Activated naive CD4-positive, alpha-beta T cell treated with Interleukin-2 at 50 U/mL for 16 hours (primary cell): ENCODE data around the gene DOK3.

ENCODE experiments used
- DNase-seq: peaks from one replicate; pipeline ENCODE4 v3.0.0-alpha.2; 2020

DOK3 gene

DNA sequence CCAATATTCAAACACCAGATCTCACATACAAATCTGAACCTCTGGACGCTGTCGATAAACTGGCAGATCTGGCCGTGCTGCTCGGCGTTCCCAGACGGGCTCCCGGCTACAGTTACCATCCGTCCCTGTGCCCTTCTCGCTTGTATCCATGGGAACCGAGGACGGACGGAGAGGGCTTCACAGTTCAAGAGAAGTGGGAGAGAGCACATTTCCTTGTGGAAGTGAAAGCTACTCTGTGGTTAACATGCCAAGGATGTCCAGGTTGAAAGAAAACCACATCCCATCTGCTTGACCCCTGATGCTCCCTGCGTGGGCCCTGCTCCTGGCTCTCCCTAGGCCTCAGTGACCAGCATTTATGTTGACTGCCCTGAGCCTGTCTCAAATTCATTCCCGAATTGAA, 29.9 kb downstream of the DOK3 start:
- DNase-seq: no peak

DNA sequence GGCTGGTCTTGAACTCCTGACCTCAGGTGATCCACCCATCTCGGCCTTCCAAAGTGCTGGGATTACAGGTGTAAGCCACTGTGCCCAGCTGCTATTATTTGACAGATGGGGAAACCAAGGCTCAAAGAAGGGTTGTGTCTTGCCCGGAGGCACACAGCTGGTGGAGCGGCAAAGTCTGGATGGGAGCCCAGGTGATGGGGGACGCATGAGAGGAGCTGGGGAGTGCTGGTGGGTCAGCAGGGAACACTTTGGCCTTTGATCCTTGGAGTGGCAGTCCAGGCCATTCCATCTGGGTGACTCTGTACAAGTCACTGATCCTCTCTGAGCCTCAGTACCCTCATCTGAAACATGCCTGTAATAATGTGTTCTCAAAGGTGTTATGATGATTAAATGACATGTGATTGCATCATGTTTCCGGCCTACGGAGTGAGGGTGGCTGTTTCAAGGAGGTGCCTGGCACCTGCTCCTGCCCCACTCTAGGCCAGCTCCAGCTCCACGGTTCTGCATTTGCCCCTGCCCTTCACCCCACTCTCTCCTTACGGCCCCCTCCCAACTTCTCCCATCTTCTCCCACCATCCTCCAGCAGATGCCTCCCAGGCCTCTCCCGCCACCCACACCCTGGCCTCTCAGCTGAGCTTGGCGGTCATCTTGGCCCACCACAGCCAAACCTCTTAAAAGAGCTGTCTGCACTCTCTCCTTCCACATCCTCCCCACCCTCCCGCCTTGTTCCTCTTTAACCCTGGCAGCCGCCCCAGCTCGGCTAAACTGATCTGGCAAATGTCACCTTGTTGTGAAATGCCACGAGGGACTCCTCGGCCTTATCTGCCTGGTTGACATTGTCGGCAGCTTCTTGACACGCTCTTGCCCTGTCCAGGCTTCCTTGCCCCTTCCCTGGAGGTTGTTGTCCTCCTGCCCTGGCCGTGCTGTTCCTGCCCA, 30.6 kb downstream of the DOK3 start:
- peak; percentile 22 for DNase-seq

DNA sequence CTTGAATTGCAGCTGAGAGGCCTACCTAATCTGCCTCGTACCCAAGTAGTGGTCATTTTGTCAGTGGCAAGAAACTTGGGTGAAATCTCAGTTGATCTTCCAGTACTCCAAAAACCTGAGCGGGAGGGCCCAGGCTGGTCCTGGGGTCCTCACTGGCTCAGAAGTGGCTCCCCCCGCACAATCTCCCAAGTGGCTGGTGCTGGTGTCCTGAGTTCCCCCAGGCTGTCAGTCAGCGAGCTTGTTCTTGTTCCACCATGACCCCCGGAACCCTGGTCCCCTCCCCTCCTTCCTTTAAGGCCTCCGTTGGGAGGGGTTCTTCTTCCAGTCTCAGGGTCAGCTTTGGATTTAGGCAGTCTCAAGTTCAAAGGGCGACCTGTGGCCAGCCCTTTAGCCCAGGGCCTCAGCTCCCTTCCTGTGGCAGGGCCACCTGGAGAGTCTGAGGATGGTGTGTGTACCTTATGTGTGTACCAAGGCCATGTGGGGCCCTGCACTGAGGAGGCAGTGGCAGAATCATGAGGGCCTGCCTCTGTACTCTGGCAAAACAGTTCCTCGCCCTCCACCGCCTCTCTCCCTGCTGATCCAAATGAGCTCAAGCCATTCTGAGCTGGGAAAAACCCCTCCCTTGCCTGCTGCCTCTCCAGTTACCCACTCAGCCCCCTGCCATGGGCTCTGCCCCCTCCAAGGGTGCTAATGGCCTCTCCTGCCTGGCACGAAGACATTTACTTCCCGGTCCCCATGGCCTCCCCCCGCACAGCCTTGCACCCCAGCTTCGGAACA, 31.7 kb downstream of the DOK3 start:
- no peak for DNase-seq

DNA sequence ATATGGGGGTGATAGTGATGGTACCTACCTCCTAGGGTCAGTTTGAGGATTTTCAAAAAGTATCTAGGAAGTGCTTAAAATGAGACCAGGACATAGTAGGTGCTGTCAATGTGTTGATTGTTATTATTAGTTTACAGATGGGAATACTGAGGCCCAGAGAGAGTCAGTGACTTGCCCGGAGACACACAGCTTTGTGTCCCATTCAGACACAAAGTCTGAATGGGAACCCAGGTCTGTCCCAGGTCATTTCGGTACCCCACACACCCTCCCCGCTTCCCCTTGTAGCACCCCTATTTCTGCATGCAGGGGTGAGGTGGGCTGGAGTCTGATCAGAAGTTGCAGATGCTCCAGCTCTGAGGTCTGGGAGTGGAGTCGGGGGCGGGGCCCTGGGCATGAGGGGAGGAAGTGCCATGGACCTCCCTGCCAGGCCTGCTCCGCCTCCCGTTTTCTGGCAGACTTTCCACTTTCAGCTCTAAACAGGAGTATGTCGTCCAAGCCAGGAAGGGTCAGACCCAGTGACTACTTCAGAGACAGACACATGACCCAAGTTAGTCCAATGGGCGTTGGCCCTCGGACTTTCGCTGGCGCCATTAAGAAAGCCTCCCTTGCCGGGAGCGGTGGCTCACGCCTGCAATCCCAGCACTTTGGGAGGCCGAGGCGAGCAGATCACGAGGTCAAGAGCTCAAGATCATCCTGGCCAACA, 32.9 kb downstream of the DOK3 start:
- DNase-seq: no peak

DNA sequence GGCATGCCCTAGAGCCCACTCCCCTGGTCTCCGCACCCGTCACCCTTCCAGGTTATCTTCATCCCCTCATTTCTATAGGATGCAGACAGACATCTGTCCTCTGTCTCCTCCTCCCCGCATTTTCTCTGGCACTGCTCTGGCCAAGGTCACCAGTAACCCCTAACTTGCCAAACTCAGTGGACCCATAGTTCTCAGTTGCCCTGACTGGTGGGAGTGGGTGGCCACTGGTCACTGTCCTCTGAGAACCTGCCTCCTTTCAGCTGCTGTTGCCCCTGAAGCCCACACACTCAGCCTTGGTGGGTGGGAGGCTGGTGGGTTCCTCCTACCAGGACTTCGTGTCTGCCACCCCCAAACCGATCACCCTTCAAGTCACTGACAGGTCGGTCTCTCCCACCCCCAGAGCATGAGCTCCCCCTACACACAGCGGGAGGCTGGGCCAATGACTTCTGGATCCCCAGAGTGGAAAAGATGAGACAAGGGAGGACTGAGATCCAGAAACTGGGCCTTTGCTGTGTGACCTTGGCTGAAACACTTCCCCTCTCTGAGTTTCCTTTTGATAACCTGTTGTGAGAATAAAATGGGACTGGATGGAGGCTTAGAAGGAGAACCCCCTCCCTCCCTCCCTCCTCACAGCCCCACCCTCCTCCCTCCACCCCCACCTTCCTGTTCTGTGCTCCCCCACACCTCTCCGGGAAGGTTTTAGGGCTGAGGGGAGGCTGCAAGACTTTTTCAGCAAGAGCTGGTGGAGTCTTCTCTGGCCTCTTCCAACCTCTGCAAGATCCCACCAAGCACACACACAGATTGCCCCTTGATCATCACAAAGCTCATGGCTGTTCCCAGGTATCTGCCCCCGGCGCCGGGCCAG, 33.8 kb downstream of the DOK3 start:
- no peak for DNase-seq

DNA sequence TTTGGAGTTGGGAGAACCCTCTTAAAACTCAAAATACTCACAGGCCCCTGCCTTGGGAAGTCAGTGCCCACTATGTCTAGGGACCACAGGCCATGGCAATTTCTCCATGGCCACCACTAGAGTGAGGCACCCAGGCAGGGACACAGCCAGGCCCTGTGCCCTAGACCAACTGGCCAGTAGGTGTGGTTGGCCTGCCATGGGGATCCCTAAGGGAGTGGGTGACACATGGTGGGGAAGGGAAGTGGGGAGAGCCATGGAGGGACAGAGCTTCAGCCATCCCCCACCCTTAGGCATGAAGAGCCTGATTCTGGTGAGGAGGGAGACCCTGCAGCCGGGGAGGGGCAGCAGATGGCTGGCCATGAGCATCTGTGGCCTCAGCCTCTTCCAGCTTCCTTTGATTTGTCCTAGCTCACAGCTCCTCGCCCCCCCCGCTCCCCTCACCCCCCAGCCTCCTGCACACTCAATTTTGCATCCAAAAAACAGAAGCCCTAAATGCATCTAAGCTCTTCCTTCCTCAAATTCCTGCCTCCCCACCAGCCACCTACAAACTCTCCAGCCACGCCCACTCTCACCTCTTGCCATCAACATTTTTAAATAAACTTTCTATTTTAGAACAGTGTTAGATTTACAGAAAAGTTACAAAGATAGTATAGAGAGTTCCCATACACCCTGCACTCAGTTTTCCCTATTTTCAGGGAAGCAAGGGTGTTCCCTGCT, 34.6 kb downstream of the DOK3 start:
- no peak for DNase-seq

DNA sequence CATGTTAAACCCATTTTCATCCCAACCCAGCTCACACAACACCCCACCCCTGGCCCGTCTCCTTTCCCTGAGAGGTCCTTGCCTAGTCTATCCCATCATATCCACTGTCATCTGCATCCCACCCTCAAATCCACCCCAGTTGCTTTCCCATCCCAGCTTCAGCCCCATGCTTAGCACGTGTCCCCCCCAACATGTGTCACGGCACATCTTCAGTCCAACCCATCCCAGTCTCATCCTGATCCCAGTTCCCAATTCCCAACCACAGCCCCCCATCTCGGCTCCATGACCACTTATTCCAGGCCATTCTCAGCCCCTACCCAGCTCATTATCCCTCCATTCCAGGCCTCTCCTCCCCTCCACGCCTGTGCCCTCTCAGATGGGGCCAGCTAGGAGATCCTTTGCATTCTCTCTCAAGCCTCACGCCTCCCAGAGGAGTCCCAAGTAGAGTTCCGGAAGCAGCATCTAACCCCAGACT, 35.6 kb downstream of the DOK3 start:
- no peak for DNase-seq

DNA sequence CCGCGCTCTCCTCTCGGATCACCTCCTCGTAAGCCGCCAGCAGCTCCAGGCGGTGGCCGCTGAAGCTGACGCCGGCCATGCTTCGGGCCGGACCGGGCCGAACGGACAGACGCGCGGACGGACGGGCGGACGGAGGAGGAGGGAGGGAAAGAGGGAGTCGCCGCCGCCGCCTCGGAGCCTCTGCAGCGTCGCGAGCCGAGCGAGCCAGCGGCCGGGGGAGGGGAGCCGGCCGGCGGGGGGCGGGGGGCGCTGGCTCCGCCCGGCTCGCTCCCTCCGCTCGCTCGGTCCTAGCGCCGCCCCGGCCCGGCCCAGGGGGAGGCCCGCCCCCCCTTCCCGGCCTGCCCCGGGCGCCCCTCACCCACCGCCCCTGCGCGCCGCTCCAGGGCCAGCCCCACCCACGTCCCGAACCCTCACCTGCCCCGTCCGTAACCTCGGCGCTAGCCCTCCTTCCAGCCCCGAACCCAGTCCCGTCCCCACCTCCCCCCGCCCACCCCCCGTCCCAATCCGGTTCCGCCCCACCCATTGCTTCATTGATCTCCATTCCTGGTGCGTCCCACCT, 36.1 kb downstream of the DOK3 start, which contains the start of gene DBN1:
Gene DBN1 (minus strand): TSS at position 192 of the 559 bp plus-strand sequence. CDS start 113 bp downstream, at position 79.
- DNase-seq: no peak

DNA sequence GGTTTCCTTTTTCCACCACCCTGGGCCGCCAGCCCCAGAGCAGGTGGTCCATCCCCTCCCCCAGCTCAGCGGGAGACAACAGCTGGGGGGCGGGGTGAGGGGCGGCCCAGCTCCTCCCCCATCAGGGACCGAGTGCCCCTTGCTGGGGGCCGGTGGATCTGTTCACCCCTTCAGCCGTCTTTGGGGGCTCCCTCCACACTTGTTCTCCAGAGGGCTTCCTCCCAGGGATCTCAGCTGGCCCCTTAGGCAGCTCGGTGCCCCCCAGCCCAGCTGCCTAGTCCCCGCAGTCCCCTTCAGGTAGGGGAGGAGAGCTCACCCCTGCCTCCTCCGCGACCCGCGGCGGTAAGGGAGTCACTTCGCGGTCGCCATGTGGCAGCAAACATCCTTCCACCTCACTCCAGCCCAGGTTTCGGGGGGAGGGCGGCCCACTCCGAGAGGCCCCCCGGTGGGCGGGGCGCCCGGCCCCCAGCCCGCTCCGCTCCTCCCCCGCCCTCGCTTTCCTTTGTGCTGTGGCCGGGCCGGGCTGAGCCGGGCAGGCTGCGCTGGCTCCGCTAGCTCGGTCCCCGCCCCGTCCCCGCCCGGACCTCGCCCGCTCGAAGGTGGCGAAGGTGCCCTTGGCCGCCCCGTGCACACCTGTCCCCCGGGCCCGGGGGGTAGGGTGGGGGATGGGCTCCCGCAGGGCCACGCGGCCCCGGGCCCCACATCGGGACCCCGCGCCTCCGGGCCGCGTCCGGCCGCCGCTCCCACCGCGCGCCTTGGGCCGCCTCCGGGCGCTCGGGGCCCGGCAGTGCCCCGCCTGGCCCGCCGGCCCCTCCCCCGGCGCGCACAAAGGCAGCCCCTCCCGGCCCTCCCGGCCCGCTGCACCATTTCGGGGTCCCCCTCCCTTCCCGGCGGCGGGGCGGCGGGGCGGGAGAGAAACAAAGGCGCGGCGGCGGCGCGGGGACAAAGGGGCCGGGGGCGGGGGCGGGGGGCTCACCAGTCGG, 36.9 kb downstream of the DOK3 start:
- DNase-seq: peak; percentile 57

DNA sequence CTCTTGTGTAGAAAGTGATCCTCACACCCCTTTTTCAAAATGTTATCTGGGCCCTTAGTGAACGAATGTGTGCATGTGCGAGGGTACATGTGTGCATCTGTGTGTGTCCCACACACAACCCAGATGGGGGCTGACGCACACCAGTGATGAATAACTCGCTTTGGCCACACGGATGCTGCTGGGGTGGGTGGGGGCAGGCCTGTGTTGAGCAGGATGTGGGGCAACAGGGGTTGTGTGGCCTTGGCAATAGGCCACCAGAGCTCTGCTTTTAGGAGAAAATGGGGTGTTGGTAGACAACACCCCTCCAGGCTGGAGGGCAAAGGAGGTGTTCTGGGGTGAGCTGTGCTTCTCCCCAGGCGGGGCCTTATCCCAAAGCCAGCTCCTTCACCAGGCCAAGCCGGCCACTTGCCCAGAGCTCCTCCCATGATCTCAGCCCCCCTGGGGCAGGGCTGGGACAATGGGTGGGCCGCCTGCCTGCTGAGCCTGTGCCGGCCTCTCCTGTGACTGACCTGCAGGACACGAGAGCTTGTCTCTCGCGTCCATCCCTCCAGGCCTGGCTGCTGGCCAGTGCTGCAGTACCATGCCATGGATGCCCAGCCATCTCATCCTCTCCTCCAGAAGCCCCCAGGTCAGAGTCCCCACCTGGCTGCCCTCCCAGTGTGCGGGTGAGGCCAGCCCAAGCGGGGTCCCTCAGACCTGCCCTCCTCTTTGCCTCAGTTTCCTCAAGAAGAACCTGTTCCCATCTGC, 37.8 kb downstream of the DOK3 start:
- DNase-seq: no peak

DNA sequence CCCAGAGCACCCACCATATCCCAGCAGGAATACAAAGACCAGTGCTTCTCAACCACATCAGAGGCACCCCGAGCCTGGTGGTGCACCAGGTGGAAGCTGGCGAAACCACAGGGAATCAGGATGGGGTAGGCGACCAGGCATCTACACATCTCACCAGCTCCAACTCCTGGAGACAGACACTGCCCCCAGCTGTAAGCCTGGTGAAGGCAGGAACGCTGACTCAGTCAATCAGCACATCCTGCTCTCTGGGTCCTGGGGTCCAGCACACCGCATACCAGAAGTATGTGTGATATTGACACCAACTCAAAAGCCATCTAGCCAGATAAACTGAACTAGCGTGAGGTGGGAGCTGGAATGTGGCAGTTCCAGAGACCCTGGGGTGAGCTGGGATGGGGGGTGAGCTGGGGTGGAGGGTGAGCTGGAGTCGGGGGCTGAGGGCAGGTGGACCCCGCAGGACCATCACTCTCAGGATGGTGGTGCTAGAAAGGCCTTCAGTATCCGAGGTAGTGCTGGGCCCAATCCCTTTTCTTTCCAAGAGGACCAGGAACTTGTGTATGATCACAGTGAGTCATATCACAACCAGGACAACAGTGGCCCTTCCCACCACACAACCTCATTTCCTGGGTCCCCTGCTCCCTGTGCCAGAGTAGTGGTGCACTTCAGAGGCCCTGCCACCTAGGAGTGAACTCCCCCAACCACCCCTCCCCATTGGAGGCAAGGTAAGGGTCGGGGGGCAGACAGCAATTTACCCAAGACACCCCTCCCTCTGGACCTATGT, 38.7 kb downstream of the DOK3 start:
- DNase-seq: no peak

DNA sequence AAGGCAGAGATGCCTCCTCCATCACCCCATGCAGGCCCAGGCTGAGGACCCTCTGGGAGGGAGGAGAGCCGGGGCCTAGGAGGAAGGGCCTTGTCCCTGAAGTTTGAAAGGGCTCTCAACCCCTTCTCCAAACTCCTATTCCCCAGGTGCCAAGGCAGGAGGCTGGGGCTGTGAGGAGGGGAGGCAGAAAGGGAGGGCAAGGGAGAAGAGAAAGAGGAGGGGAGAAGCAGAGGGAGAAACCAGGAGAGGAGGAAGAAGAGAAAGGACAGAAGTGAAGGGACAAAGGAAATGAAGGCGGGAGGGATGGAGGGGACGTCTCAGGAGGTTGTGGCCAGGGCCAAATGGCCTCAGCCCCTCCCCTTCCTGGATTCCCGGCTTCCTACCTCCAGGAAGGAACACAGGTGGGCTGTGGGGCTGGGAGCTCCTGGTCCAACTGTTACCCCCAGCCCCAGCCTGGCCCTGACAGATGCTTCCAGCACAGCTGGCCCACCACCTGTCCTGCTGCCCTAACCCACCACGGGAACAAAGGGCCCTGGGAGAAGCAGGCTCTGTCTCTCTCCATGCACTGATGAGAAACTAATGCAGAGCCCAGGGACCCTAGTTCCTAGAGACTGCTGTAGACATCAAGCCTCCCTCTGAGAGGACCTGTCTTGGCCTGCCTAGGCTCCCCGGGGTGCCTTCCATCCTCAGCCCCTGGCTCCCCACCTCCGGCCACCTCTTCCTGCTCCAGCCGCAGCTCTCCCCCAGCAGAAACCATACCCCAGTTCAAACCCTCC, 39.7 kb downstream of the DOK3 start:
- DNase-seq: no peak

DNA sequence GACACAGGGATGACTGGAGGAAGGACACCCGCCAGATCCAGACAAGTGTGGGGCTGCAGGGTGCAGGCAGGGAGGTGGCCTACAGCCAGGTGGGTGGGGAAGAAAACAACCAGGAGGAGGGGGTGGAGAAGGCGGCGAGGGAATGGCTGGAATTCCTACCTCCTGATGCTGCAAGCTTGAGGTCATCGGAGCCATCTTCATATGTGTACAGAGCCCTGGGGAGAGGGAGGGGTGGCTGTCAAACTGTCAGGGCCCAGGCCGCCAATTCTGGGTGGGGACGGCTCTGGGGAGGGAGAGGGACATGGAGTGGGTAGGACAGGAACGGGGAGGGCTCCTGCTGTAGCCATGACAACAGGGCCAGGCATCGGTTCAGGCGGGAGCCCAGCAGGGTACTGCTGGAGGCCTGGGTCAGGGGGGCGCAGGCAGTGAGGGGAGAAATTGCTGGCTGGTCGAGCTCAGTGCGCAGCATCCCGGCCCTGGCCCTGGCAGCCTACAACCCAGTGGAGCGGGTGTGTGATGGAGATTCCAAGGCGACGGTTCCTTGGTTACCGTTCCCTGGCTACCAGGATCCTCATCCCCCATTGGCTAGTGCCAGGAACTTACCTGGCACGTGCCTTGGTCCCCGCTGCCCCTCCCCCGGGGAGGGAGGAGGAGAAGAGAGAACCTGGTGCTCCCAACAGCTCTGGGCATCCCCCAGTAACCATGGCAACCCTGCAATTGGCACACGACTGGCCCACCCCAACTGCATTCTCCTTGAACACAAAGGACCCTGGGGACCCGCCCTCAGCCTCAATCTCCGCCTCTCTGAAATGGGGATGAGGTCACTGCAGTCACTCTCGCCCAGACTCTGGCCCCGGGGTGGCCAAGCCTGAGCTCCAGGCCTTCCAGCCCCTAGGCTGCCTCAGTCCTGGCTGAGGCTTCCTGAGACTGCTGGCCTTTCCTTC, 40.7 kb downstream of the DOK3 start:
- no peak for DNase-seq

DNA sequence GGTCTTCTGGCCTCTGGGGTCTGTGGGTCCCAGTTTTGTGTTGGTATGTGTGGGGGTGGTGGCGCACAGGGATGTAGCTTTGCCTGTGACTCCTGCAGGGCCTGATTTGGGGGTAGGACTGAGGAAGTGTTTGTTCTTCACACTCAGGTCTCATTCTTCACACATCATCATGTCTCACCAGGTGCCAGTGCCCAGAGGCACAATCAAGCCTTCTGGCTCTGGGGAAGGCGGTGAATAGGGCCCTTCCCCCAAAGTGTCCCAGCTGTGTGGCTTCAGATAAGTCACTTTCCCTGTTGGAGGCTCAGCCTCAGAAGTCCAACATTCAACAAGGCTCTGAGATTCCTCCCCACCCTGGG, 41.3 kb downstream of the DOK3 start:
- DNase-seq: no peak

DNA sequence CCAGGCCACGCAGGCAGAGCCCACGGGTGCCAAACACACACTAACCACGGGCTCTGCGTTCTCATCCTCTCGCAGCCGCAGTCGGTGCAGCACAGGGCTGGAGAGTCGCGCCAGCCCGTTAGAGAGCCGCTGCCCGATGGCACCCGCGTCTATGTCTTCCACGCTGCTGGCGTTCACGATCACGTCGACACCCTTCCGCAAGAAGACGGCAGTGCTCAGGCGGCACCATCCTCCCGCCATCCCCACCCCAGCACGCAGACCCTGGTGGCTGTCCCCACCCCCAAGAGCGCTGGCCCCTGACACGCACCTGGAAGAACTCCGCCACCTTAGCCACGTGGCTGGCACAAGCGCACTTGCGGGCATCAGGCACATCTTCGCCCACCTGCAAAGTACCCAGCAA, 42.2 kb downstream of the DOK3 start:
- DNase-seq: no peak

DNA sequence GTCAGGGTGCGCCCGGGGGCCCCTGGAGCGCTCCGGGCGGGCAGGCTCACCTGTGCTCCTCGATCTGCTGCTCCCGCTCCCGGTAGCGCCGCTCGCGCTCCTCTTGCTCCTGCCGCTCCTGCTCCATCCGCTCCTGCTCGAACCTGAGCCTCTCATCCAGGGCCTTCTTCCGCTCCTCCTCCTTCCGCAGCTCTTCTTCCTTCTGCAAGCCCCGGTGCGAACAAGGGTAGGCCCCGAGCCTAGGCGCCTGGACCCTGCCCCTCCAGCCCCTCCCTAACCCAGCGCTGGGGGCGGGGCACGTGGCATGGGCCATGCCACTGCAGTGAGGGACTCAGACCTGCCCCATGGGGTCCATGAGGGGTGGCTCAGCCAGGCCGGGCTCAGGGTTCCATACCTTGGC, 42.8 kb downstream of the DOK3 start:
- DNase-seq: no peak
